Measurements from ENCODE around the gene NCR1. TPM values are rescaled to one million over a fixed set of nuclear protein-coding genes. Genes with fewer than 3 reads are reported as not detected.
"Not testable (repeated sequence)": the region's sequence is repeated elsewhere in the genome, so short reads cannot be mapped to it uniquely, and the experiment has no call there.

Gene NCR1
- total RNA-seq, 4 donors from 2014 or later = 4.6 TPM; not detected in 3

GRCh38 chr19:54902061-54902460 is 3.9 kb upstream of the NCR1 start:
- TF ChIP-seq EP300 (IDR thresholded peaks at IDR 0.05) = no peak
- no peak for TF ChIP-seq POLR2A (IDR thresholded peaks at IDR 0.05)
- TF ChIP-seq, protein P1, sequence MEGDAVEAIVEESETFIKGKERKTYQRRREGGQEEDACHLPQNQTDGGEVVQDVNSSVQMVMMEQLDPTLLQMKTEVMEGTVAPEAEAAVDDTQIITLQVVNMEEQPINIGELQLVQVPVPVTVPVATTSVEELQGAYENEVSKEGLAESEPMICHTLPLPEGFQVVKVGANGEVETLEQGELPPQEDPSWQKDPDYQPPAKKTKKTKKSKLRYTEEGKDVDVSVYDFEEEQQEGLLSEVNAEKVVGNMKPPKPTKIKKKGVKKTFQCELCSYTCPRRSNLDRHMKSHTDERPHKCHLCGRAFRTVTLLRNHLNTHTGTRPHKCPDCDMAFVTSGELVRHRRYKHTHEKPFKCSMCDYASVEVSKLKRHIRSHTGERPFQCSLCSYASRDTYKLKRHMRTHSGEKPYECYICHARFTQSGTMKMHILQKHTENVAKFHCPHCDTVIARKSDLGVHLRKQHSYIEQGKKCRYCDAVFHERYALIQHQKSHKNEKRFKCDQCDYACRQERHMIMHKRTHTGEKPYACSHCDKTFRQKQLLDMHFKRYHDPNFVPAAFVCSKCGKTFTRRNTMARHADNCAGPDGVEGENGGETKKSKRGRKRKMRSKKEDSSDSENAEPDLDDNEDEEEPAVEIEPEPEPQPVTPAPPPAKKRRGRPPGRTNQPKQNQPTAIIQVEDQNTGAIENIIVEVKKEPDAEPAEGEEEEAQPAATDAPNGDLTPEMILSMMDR (IDR thresholded peaks at IDR 0.05) = no peak
- 84 to 86% methylated on average over 3 of the region's 3 CpGs for WGBS, 2 donors
- DNase-seq (ENCODE audit: low spot score in 2 of 2) = no peak
- no peak overlapping the region for H3K4me3 ChIP-seq
- no peaks in the 10 kb centered on the region for H3K4me1 ChIP-seq
- no peaks in the 10 kb centered on the region for H3K36me3 ChIP-seq
- no peak overlapping the region for H3K27ac ChIP-seq
- H3K9me3 ChIP-seq = peaks cover 0 to 4% (median 0%) of the 10 kb centered on the region in 4 donors
- no peaks in the 10 kb centered on the region for H3K27me3 ChIP-seq

DNA sequence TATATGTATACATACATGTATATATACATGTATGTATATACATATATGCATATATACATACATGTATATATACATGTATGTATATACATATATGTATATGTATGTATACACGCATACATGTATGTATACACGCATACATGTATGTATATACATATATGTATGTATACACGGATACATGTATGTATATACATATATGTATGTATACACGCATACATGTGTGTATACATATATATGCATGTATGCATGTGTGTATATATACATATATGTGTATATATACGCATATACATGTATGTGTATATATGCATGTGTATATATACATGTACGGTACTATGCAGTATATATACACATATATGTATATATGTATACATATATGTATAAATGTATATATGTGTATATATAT is 2.6 kb upstream of the NCR1 start:
- DNase-seq (ENCODE audit: low spot score in 2 of 2) = no peak
- Histone ChIP-seq H3K4me3 (no peak overlapping the region), H3K9me3 (peaks cover 0 to 4% (median 0%) of the 10 kb centered on the region in 4 donors), H3K4me1 (no peaks in the 10 kb centered on the region), H3K36me3 (no peaks in the 10 kb centered on the region), H3K27ac (no peak overlapping the region), H3K27me3 (no peaks in the 10 kb centered on the region)
- WGBS, 2 donors = 88 to 91% methylated on average over 6 of the region's 6 CpGs
- no peak for TF ChIP-seq EP300 (IDR thresholded peaks at IDR 0.05)
- TF ChIP-seq, protein P1 (IDR thresholded peaks at IDR 0.05) = no peak
- TF ChIP-seq POLR2A (IDR thresholded peaks at IDR 0.05) = no peak

GRCh38 chr19:54904261-54904660 is 1.7 kb upstream of the NCR1 start:
- not testable (repeated sequence) for H3K4me1 ChIP-seq; H3K9me3 ChIP-seq; H3K27me3 ChIP-seq; DNase-seq (ENCODE audit: low spot score in 2 of 2); H3K36me3 ChIP-seq; H3K4me3 ChIP-seq; H3K27ac ChIP-seq
- WGBS, 2 donors = 86% methylated on average over 4 of the region's 4 CpGs

GRCh38 chr19:54905421-54905802 is 536 bp upstream of the NCR1 start:
- peaks cover 0 to 4% (median 0%) of the 10 kb centered on the region in 4 donors for H3K9me3 ChIP-seq
- H3K4me1 ChIP-seq = no peaks in the 10 kb centered on the region
- DNase-seq (ENCODE audit: low spot score in 2 of 2) = no peak
- no peak overlapping the region for H3K27ac ChIP-seq
- TF ChIP-seq POLR2A (IDR thresholded peaks at IDR 0.05) (no peak), EP300 (IDR thresholded peaks at IDR 0.05) (no peak)
- TF ChIP-seq, protein P1 (IDR thresholded peaks at IDR 0.05) = no peak
- WGBS, 2 donors = 43 to 44% methylated on average over 5 of the region's 5 CpGs
- no peak overlapping the region for H3K4me3 ChIP-seq
- no peaks in the 10 kb centered on the region for H3K36me3 ChIP-seq
- no peaks in the 10 kb centered on the region for H3K27me3 ChIP-seq

- no peak for DNase-seq (ENCODE audit: low spot score in 2 of 2)
- TF ChIP-seq, protein P1 (IDR thresholded peaks at IDR 0.05) = no peak
- TF ChIP-seq POLR2A (IDR thresholded peaks at IDR 0.05) (no peak), EP300 (IDR thresholded peaks at IDR 0.05) (no peak)
- no peaks in the 10 kb centered on the region for H3K36me3 ChIP-seq
- peaks cover 0 to 4% (median 0%) of the 10 kb centered on the region in 4 donors for H3K9me3 ChIP-seq
- H3K27me3 ChIP-seq = no peaks in the 10 kb centered on the region
- 72 to 79% methylated on average over 7 of the region's 7 CpGs for WGBS, 2 donors
- H3K27ac ChIP-seq = no peak overlapping the region
- no peaks in the 10 kb centered on the region for H3K4me1 ChIP-seq
- H3K4me3 ChIP-seq = no peak overlapping the region
Observed at GRCh38 chr19:54906819-54907218, 871 bp downstream of the NCR1 start.

- H3K36me3 ChIP-seq; H3K4me3 ChIP-seq; H3K9me3 ChIP-seq; DNase-seq (ENCODE audit: low spot score in 2 of 2); H3K27me3 ChIP-seq; H3K4me1 ChIP-seq; H3K27ac ChIP-seq: not testable (repeated sequence)
- WGBS, 2 donors = 71 to 79% methylated on average over 5 of the region's 5 CpGs
Observed at GRCh38 chr19:54907899-54908298, 2.0 kb downstream of the NCR1 start.
